Activated CD8-positive, alpha-beta memory T cell treated with anti-CD3 and anti-CD28 coated beads, Interleukin-2, amount 50 U/mL, for 24 hours (primary cell): ENCODE data around the gene TMEM163.

Experiments
- DNase-seq: peaks from one replicate; pipeline ENCODE4 v3.0.0-alpha.2; 2020; ENCODE audit errors: extremely low read depth

Gene TMEM163

DNA sequence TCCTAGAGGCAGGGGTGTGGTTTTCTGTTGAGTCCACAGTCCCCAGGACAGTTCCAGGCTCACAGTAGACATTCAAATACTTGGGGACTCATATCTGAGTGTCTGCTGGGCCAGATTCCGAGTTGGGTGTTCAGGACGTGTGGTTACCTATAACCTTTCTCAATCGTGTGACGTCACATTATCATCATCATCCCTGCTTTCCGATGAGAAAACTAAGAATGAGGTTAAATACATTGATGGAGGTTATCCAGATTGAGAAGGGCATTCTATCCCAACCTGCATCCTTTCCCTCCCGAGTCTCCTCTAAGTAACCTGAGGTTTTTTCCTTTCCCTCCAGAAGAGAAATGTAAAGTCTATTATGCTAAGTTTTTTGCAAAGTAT is 260.3 kb downstream of the TMEM163 start:
- DNase-seq = no peak

DNA sequence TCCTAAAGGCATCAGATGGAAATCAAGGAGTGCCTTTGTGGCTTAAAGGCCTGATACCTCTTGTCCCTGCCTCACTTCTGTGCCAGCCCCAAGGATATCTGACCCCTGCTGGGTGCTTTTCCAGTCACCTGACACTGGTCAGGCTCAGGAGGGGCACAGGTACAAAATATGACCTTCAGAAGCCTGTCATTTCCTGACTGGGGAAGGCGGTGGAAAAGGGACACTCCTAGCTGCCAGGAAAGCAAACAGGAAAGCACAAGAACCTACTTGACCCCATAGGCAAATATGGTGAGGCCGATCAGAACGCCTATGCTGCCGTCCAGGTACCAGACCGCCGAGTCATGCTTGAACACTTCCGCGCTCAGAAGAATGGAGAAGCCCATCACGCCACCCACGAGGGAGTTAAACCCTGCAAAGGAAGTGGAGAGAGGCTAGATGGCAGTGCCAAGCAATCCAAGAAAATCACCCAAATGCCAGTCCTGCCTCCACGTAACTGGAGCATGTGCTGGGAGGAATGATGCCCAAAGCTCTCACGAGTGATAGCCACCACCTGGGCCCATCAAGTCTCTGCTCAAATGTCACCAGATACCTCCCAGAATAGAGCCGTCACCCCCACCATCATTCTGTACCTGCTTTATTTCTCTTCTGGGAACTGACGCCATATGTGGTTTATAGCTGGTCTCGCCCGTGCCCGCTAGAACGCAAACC is 260.9 kb downstream of the TMEM163 start:
- no peak for DNase-seq

DNA sequence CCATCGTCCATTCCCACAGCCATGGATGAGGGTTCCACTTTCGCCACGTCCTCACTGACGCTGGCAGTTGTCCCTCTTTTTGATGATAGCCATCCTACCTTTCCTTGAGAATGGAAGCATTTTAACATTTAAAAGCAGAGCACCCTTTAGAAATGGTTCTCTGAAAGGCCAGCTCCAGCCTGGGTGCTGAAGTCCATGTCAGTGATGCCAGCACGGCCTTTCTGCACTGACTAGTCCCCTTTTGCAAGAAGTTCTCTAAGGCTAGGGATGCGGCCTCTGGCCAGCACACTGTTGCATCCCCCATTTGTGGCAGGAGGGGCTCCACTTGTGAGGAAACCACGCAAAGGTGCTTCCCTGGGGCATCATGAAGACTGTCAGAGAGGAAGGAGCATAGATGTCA is 261.4 kb downstream of the TMEM163 start:
- no peak for DNase-seq

DNA sequence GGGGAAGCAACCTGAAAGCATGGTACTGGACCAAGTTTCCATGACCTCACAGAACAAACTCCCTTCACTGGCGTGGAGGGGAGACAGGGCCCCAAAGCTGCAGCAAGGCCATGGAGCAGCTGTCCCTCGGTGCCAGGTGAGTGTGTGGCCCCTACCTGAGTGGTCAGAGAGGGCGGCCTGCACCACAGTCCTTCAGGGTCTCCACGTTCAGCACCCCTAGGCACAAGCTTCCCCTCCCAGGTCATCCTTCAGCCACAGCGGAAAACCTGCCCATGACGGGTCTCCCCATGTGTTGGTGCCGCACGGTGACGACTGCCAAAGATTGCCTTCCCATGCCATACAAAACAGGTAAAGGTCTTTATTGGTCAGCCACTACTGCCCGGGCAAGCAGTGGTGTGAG is 263.4 kb downstream of the TMEM163 start:
- no peak for DNase-seq

DNA sequence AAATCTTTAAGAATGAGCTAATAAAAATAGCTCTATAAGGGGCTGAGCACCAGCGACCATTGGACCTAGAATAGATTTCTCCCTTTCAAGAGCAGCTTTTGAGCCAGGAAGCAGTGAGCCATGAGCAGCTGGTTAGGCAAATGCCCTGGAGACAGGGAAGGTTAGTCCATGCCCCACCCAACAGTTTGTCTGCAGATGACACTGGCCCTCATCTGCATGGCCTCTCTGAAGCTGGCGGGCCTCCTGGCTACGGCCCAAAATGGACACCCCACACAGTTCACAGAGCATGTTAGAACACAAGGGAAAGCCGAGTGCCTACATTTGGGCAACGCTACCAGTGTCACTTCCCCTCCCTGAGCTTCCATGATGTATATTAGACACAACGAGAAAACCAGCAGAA is 263.9 kb downstream of the TMEM163 start:
- no peak for DNase-seq

DNA sequence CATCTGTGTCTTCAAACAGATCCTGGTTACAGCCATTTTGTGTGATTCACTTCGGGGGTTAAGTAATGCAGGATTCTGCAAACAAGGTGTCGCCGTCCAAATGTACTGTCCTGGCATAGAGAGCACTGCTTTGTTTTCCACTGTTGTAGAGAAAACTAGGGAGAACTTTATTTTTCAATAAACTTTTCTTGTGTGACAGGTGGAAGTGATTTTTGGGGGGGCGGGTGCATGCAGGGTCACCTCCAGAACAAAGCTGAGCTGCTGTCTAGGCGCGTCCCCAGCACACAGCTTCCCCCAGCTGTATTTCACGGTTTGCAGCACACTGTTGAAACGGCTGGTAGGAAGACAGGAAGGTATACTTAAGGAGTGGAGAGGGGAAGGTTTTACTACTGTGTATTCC is 264.4 kb downstream of the TMEM163 start:
- DNase-seq = no peak

DNA sequence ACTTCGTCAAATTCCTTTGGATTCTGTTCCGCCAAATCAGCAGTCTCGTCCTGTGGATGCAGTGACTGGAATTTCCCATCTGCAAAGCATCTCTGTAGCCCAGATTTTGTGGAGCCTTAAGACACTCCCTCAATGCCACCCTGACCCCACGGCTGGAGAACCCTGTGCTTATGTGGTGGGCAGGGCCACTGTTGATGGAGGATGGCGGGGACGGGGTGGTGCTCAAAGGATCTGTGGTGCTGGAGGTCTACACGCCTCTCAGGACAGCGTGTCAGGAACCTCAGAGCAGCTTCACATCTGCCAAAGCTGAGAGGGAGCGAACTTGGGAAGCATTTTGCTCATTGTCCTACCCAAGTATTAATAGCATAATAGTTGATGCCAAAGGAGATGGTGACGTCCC is 264.8 kb downstream of the TMEM163 start:
- no peak for DNase-seq

DNA sequence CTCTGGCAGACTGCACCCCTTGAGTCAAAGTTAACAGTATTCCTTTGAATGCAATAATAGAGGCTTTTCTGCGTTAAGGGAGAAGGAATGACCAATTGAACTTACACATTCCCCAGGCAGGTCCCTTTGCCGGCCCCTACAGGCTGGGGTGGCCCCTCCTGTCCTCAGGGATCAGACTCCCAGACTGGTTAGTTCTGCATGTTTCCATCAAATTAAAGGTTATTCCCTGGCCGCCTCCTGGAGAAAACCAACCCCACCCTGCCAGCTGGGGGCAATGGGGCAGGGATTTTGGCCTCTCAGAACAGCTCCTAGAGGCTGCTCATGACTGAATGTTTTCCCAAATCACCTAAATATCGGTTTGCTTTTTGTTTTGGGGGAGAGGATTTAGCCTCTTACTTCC is 265.3 kb downstream of the TMEM163 start:
- no peak for DNase-seq

DNA sequence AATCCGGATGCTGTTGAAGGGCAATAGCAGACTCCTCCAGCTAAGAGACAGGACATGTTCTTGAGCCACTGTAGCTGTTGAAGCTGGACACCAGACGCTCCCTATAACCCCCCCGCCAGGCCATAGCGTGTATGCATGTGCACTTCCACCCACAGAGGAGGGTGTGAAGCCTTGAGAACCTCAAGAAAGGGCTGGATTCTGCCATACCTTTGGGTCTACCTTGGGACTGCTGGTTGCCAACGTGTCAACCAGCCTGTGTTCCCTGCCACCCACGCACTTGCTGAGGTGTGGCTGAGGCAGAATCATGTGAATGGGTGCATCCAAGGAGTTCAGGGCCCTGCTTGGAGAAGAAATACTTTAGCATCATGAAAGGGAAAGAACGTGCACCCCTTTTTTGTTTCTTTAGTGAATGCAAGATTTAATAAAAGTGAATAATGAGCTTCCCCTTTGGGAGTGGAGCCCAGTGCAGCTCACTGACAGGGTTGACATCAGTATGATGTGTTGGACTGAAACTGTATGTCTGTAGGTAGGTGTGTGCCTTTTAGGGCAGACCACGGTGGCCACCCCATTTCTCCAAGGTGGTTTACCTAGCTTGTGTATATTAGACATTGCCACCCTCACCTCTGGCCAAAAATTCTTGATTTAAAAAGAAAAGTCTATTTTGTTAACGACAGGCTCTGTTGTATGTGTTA is 266.6 kb downstream of the TMEM163 start:
- no peak for DNase-seq

DNA sequence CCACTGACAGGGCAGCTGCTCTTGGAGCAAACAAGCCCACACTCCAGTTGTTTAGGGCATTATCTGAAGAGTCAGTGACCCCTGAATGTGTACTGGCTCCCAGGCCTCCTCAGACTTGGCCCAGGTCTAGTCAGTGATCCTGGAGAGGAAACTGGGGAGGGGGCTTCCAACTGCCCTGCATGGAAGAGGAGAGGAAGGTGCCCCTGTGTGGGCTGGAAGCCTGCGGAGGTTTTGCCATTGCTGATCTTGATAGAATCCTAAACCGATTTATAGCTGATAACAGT is 267.5 kb downstream of the TMEM163 start:
- no peak for DNase-seq

DNA sequence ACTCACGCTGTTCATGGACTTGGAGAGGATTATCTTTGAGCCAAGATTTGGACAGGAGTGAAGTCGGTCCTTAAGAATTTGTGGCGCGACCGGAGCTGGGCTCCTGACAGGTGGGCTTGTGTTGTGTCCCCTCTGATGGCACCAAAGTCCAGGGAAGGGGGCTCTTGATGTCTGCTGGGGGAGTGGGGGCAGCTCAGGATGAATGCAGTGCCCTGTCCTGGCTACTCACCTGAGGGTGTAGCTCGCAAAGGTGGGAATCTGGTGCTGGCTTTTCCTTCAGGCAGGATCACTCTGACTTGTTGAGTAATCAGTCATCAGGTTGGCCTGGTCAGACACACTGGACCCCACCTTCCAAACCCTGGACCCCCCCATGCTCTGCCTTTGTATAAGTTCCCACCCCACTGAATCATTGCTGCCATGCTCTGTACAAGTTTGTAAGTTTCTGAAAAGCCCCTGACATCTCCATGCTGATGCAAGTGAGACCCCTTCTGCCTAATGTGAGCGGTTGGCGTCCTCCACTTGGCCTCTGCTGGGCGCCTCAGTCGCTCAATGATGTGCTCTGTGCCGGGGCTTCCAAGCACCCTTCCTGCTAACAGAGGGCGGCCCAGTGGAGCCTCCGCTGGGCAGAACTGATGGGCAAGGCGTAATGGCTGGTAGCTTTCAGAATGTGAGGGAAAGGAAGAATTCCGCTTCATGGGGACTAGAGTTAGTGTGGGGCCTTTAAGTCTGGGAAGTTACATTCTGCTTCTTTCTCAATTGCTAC is 268.9 kb downstream of the TMEM163 start:
- no peak for DNase-seq

DNA sequence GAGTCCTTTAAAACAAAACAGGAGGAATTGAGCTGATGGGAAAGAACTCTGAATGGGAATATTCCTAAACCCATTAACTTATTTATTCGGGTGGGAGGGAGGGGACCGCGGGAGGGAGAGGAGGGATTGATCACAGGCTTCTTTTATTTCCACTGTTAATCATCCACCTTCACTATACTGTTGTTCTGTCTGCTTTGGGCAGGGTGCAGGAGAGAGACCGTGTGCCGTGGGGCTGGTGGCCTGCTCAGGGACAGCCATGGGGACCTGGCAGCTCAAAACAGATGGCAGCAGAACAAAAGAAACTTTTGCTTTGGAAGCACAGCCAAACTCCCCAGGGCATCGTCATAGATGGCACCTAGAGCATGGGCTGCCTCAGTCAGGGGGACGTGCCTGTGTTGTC is 269.6 kb downstream of the TMEM163 start:
- DNase-seq = no peak

DNA sequence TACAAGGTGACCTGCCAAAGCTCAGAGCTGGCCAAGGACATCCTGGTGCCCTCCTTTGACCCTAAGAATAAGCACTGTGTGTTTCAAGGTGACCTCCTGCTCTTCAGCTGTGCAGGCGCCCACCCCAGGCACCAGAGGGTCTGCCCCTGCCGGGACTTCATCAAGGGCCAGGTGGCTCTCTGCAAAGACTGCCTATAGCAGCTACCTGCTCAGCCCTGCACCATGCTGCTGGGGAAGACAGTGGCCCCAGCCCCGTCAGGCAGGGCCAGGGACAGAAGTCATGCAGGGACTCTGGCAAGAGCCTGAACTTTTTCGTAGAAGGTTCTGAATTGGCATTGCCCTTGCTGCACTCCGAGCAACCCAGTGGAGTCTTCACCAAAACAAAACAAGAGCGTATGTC is 270.1 kb downstream of the TMEM163 start:
- DNase-seq = no peak

DNA sequence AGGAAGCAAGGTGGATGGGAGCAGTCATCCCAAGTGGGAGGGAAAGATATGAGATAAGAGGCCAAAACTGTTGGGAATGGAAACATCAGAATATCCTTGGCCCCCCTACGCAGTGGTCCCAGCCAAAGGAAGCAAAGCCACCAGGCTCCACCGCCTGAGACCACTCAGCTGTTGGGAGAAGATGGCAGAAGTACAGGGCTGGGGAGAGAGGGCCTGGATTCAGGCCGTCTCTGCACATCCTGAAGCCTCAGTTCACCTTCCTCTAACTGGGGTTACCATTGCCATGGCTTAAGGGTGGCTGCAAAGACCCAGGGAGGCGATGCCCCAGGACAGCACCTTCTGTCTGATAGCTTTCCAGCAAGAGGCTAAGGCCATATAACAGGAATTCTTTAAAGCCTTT is 271.1 kb downstream of the TMEM163 start:
- no peak for DNase-seq

DNA sequence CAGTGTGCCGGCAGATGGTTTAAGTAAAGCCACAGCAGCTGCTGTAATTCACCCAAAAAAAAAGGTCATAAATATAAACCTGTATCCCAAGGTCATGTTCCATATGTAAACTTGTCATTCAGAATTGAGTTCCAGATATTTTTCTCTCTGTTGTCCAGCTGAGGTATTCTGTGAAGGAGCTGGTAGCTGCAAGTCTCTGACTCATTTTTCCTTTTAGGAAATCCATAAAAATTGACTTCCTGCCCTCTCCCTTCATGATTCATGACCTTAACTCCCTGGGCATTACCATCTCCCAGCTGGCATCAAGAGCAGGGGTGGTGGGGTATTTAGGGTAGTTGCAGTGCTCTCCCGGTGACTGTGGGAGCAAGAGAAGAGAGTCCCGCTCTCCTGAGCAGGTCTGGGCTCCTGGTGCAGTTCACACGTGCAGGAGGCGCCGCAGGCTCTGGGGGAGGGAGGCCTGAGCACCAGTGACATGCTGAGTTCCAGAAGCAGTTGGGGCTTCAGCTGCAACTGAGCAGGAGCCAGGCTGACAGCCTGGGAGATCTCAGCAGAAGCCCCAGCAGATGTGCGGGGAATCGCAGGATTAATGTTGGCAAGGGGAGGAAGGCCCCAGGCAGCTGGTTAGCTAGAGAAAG is 272.3 kb downstream of the TMEM163 start:
- DNase-seq = no peak

DNA sequence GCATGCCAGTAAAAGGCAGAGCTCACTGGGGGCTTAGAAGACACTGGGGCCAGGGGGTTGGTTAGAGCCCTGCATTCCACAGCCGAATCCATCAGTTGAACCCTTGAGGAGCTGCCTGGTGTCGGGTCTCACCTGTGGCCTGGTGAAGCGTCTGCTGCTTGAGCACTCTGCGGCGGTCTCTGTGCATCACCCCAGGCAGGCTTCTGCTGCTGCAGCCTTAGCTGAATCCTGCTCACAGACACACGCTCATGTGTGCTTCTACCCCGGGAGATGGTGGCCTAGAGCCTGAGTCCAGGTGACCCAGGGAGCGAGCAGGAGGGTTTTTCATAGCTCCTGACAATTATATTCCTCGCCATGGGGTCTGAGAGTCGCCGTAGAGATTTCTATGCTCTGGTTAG is 272.8 kb downstream of the TMEM163 start:
- DNase-seq = no peak

DNA sequence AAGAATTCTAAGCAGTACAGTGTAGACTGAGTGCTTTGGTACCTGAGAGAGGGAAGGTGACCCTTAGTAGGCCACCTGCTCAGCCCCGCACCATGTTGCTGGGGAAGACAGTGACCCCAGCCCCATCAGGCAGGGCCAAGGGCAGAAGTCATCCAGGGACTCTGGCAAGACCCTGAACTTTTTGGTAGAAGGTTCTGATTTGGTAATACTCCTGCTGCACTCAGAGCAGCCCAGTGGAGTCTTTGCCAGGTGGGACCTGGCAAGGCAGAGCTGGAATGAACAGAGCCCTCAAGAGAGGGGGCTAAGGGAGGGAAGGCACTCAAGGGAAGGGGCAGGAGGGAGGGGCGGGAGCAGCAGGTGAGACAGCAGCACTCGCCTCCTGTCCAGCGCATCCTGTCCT is 273.7 kb downstream of the TMEM163 start:
- DNase-seq = no peak

DNA sequence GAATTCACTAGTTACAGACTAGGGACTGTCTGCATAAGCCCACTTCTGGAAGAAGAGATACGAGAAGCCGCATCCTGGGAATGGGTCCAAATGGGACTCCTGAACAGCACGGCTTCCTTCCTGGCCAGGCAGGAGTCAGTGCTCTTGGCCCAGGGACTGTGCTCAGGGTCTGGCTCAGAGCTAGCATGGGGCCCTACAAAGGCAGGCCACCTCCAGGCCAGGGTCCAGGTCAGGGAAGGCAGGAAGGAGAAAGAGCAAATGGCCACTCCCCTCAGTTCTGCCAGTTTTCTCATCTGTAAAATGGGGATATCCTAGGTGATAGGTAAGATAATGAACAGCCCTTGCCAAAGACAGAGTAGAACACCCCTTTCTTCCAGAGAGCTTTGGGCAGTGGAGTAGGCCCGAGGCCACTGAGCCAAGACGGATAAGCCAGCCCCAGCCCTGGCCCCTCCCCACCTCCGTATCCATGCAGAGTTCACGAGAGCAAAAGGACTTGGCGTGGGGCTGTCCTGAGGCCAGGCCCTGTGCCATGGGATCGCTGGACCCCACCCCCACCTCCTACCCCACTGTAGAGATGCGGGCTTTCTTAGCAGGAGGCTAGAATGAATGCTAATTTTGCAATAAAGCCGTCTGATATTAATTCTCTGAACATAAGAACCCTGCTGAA is 274.9 kb downstream of the TMEM163 start:
- DNase-seq = no peak

DNA sequence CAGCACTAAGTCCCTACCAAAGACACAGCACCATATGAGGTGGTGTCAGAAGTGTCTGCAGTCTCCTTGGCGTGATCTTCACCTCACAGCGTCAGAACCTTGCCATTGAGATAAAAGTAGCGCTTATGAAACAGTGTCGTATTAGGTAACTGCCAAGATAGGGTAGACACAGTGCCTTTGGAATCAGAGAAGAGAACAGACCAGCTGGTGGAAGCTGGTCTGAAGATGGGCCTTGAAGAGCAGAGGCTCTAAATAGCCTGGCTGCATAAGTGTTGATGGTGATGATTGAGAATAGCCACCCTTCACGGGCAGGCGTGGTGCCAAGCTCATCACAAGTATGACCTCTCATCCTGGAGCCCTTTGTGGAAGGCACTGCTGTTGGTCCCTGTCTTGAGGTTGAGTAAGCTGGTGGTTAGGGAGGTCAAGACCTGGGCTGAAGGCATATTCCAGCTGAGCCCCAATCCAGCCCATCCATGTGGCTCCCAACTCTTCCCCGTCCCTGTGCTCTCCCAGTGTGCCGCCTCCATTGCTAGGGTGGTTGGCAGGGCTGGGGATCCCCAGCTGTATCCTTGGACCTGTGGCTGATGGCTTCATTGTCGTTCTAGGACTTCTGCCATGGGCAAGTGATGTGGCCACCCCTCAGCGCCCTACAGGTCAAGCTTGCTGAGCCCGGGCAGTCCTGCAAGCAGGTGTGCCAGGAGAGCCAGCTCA is 277.5 kb downstream of the TMEM163 start:
- DNase-seq = no peak

DNA sequence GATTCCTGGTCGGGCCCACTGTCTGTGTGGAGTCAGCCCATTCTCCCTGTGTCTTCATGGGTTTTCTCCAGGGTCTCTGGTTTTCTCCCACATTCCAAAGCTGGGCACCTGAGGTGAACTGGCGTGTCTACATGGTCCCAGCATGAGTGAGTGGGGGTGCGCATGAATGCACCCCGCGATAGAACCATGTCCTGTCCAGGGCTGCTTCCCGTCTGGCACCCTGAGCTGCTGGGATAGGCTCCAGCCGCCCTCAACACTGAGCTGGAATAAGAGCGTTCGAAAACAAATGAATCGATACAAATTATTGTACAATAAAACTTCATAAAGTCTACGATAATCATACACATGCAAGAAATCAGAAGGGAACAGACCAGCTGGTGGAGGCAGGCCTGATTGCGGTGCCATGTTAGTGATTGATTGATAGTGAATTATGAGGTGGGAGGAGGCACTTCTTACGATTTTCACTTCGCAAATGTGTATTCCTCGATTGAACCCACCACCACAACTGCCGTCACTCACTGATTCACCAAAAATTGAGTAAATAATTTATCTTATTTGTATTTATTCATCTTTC is 278.4 kb downstream of the TMEM163 start:
- no peak for DNase-seq

DNA sequence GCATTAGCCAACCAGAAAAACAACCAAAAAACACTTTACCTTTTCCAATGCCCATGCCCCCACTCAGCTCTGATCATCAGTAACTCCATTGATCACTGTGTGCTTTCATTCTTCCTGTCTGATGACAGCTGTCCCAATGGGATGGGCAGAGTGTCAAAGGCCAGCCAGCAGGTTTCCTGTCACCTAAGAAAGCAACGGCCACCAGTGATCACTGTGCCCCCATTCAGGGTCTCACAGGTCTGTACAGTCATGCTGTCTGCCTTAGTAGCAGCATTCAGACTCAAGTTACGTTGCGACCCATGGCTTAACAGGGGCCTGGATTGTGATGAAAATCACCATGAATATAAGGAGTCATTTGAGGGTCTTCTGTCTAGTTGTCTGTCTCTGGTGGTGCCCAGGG is 280.4 kb downstream of the TMEM163 start:
- no peak for DNase-seq
